Spleen (tissue), 7 donors: ENCODE results near the gene HSPB8.

Experiments used
- CTCF ChIP-seq, 11 experiments: fragments of 200-600 bp in 7 of 11; fragments of 450-650 bp in 4 of 11; sonication (generic) in 4 of 11; IDR thresholded peaks in 8 of 11; conservative IDR thresholded peaks in 3 of 11; 1 replicate in 7 of 11; 2 replicates in 4 of 11; pipeline versions ENCODE4 v1.4.0 to v1.8.0; 2016 to 2021; ENCODE audit warnings: antibody characterized with exemption in 11 of 11, inconsistent platforms in 4 of 11, mild to moderate bottlenecking in 1 of 11
- POLR2A ChIP-seq, 3 donors: fragments of 450-650 bp; IDR thresholded peaks; one replicate each; pipeline ENCODE4 v1.5.1; 2017; ENCODE audit warnings: antibody characterized with exemption in 3 of 3, mild to moderate bottlenecking in 1 of 3
- donor health status: DM: no; HTN: no; CAD: no; lungs with moderate emphysema.
- donor health status: DM: no; HTN: no; CAD: no.
- donor health status: DM: no; HTN: no; CAD: no.

DNA sequence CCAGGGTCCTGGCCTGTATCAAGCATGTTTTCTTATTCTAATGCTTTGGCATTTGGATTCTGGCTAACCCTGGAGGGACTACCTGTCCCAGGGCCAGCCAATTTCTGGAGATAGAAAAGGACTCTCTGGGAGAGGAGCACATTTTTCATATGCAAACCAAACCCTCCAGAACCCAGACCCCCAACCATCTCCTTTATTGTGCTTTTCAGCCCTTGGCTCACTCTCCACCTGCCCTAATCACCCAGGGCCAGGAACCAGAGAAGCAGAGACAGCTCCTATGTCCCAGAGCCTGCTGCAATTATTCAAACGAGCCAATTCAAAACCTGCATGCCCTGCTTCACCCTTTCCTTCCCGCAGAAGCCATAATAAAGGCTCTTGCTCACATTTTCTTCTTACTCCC is 23.8 kb downstream of the HSPB8 start:
- TF ChIP-seq POLR2A (IDR thresholded peaks at IDR 0.05) (no peak), CTCF (IDR thresholded peaks at IDR 0.05 in 8 of 11, conservative IDR thresholded peaks at IDR 0.05 in 3 of 11) (no peak)
